Spleen (tissue), 11 donors: ENCODE data around the gene CYLC1. TPM values are rescaled to one million over a fixed set of nuclear protein-coding genes. Genes with fewer than 3 reads are reported as not detected.

Experiments
- DNase-seq: peaks from one replicate; pipeline ENCODE4 v3.0.0-alpha.2; 2020
- H3K27ac ChIP-seq, 8 donors: fragments of 200-600 bp; sonication (generic) in 7 of 8; 1 replicate in 4 of 8; 2 replicates in 4 of 8; pipeline versions ENCODE4 v1.5.0 to v1.8.0; 2016 to 2021; ENCODE audit warnings: inconsistent platforms in 4 of 8, mild to moderate bottlenecking in 4 of 8, moderate library complexity in 1 of 8
- H3K27me3 ChIP-seq, 7 donors: fragments of 200-600 bp; sonication (generic) in 6 of 7; replicated peaks in 1 of 7; 1 replicate in 4 of 7; 2 replicates in 3 of 7; pipeline versions ENCODE4 v1.5.0 to v1.8.0; 2016 to 2021; ENCODE audit warnings: inconsistent platforms in 3 of 7, mild to moderate bottlenecking in 1 of 7
- H3K36me3 ChIP-seq, 6 donors: fragments of 200-600 bp; sonication (generic) in 5 of 6; 1 replicate in 4 of 6; 2 replicates in 2 of 6; pipeline versions ENCODE4 v1.5.0 to v1.8.0; 2016 to 2021; ENCODE audit warnings: inconsistent platforms in 2 of 6
- H3K4me1 ChIP-seq, 6 donors: fragments of 200-600 bp; sonication (generic) in 5 of 6; 1 replicate in 3 of 6; 2 replicates in 3 of 6; pipeline versions ENCODE4 v1.5.0 to v1.8.0; 2016 to 2021; ENCODE audit warnings: inconsistent platforms in 3 of 6
- H3K4me3 ChIP-seq, 8 donors: fragments of 200-600 bp; sonication (generic) in 7 of 8; 1 replicate in 4 of 8; 2 replicates in 4 of 8; pipeline versions ENCODE4 v1.5.0 to v1.8.0; 2016 to 2021; ENCODE audit warnings: inconsistent platforms in 4 of 8, mild to moderate bottlenecking in 4 of 8, moderate library complexity in 2 of 8
- H3K9me3 ChIP-seq, 8 donors: fragments of 200-600 bp; sonication (generic) in 7 of 8; 1 replicate in 4 of 8; 2 replicates in 4 of 8; pipeline versions ENCODE4 v1.5.0 to v1.8.0; 2016 to 2021; ENCODE audit warnings: inconsistent platforms in 4 of 8
- CTCF ChIP-seq, 11 experiments: fragments of 200-600 bp in 7 of 11; fragments of 450-650 bp in 4 of 11; sonication (generic) in 4 of 11; IDR thresholded peaks in 8 of 11; conservative IDR thresholded peaks in 3 of 11; 1 replicate in 7 of 11; 2 replicates in 4 of 11; pipeline versions ENCODE4 v1.4.0 to v1.8.0; 2016 to 2021; ENCODE audit warnings: antibody characterized with exemption in 11 of 11, inconsistent platforms in 4 of 11, mild to moderate bottlenecking in 1 of 11
- POLR2A ChIP-seq, 3 donors: fragments of 450-650 bp; IDR thresholded peaks; one replicate each; pipeline ENCODE4 v1.5.1; 2017; ENCODE audit warnings: antibody characterized with exemption in 3 of 3, mild to moderate bottlenecking in 1 of 3
- POLR2AphosphoS5 ChIP-seq, 3 donors: sonication (generic); formaldehyde crosslinking; IDR thresholded peaks; one replicate each; pipeline ENCODE4 v1.5.1; 2017; ENCODE audit warnings: antibody characterized with exemption in 3 of 3
- WGBS, 5 donors: extraction: QIAGEN DNeasy Blood & Tissue Kit in 3 of 5; methylation state at CpG; one replicate each; pipeline versions ENCODE4 v1.1.5 to v1.1.7; 2013 to 2018; 5-methylcytosine and 5-hydroxymethylcytosine counted together
- intact Hi-C: fragments of 100-400 bp; cut with DNase I; formaldehyde crosslinking; loops from one replicate; pipeline ENCODE4 v1.15.0; 2023; ENCODE audit warnings: low total_unique reads
- polyA plus RNA-seq, 3 donors: library from polyadenylated mRNA; stranded (reverse); fragments of 200-250 nt; gene quantifications; one replicate each; pipeline ENCODE4 v1.2.1, GENCODE V29; 2013
- total RNA-seq, 7 donors: library from RNA; depleted of rRNA in 3 of 7; stranded (reverse); fragments of >200 nt in 3 of 7; fragmentation: NEBNext Ultra II Directional in 4 of 7; extraction: Animal tissue kit (Norgen Biotek cat#: 25700) in 4 of 7; gene quantifications; one replicate each; pipeline versions ENCODE4 v1.1.0 to v1.2.1, GENCODE V29; 2016 to 2021
- donor health status: healthy with polysubstance abuse.
- donor health status: DM: no; HTN: no; CAD: no; lungs with moderate emphysema.
- donor health status: DM: no; HTN: no; CAD: no.
- donor health status: Bipolar disorder and iron deficiency.
- donor health status: healthy.
- donor health status: DM: no; HTN: no; CAD: no.
- donor health status: DM: yes; HTN: yes; CAD: no.

CYLC1 gene
- total and polyA plus RNA-seq, 10 donors, result not detected

GRCh38 chrX:83916525-83916924, 55.6 kb downstream of the CYLC1 start:
- Histone ChIP-seq H3K4me1 (no peaks in the 10 kb centered on the region), H3K36me3 (no peaks in the 10 kb centered on the region), H3K27me3 (no peaks in the 10 kb centered on the region), H3K27ac (no peak overlapping the region), H3K9me3 (no peaks in the 10 kb centered on the region), H3K4me3 (no peak overlapping the region)
- intact Hi-C loops, result no loop called here
- TF ChIP-seq CTCF (IDR thresholded peaks at IDR 0.05 in 8 of 11, conservative IDR thresholded peaks at IDR 0.05 in 3 of 11) (peak in 1 of 11 experiments; percentile 18), POLR2A (IDR thresholded peaks at IDR 0.05) (no peak)
- 34 to 58% (median 39%) methylated on average over 2 of the region's 2 CpGs for WGBS, 5 donors
- DNase-seq, result no peak

- Histone ChIP-seq H3K4me1 (no peaks in the 10 kb centered on the region), H3K27me3 (no peaks in the 10 kb centered on the region), H3K27ac (no peak overlapping the region), H3K9me3 (no peaks in the 10 kb centered on the region), H3K36me3 (no peaks in the 10 kb centered on the region), H3K4me3 (no peak overlapping the region)
- DNase-seq, result no peak
- TF ChIP-seq POLR2A (IDR thresholded peaks at IDR 0.05), result no peak
- TF ChIP-seq CTCF (IDR thresholded peaks at IDR 0.05 in 8 of 11, conservative IDR thresholded peaks at IDR 0.05 in 3 of 11), result no peak
- no peak for TF ChIP-seq POLR2AphosphoS5 (IDR thresholded peaks at IDR 0.05)
- 52 to 77% (median 66%) methylated on average over 2 of the region's 2 CpGs for WGBS, 5 donors
- intact Hi-C loops, result no loop called here
Measured at GRCh38 chrX:83934220-83934619, 73.3 kb downstream of the CYLC1 start.
